NCI-H187 treated with DMSO at 0.1 percent for 48 hours (cell line): ENCODE measurements around the gene TRPM2.

Source experiments
- DNase-seq: peaks from one replicate; lab custom pipeline; 2025; lab: John Stamatoyannopoulos, UW

Gene TRPM2

DNA sequence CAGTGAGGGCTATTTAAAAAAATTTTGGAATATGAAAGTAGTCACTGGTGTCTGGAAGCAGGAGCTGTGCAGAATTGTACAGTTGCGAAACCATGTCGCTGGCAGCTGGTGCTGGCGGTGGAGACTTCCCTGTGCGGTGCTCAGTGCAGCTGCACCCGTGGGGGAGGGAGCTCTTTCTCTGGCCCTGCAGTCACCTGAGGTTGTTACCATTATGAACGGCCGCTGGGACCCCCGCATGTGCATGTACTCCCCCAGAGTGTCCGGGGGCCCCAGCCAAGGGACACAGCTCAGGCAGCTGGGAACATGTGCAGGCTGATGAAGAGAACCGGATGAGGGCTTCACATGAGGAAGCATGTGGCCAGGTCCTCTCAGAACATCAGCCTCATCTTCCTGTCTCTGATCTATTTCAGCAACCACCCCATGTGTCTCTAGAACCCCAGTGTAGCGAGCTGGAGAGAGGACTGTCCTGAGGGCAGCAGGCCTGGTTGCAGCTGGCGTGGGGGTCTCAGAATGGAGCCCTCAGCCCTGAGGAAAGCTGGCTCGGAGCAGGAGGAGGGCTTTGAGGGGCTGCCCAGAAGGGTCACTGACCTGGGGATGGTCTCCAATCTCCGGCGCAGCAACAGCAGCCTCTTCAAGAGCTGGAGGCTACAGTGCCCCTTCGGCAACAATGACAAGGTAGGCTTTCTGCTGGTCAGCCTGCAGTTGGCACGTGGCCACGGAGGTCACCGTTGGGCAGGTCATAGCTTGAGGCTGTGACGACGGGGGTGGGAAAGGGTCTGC lies at the start of gene TRPM2:
Gene TRPM2 (plus strand): TSS at position 431 of the 780 bp plus-strand sequence. CDS start 80 bp downstream, at position 511.
- no peak for DNase-seq

GRCh38 chr21:44304011-44304616 lies 49.3 kb upstream of the TRPM2 start:
- no peak for DNase-seq

DNA sequence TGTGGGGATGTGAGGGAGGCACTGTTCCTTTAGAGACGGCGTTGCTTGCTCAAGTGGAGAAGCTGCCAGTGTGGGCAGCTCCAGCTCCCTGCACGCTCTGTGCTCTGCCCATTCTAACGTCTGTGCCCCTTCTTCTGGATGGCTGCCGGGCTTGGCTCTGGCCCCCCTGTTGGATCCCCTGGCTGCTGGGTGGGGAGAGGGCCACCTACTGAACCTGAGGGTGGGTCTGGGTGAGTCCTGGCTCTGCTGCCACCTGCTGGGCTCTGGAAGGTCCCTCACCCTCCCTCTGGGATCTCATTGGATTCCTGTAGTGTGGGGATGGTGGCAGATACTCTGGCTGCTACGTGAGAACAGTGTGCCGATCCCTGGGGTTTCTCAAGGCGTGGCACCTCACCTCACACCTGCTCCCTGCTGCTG lies 48.5 kb upstream of the TRPM2 start:
- DNase-seq, result no peak

- DNase-seq, result no peak
These were observed 47.7 kb upstream of the TRPM2 start for GRCh38 chr21:44305691-44306090.

GRCh38 chr21:44306936-44307704 lies 46.3 kb upstream of the TRPM2 start:
- DNase-seq, result no peak

GRCh38 chr21:44310628-44311507 lies 42.6 kb upstream of the TRPM2 start:
- no peak for DNase-seq

DNA sequence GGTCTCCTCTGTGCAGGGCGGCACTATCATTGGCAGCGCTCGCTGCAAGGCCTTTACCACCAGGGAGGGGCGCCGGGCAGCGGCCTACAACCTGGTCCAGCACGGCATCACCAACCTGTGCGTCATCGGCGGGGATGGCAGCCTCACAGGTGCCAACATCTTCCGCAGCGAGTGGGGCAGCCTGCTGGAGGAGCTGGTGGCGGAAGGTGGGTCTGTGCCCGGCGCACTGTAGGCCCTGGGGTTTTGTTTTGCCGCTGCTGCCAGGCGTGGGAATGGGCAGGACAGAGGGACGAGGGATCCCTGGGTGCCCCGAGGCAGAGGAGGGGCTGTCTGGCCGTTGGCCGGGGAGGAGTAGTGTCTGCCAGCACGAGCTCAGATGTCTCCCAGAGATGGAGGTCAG lies 41.3 kb upstream of the TRPM2 start:
- no peak for DNase-seq

DNA sequence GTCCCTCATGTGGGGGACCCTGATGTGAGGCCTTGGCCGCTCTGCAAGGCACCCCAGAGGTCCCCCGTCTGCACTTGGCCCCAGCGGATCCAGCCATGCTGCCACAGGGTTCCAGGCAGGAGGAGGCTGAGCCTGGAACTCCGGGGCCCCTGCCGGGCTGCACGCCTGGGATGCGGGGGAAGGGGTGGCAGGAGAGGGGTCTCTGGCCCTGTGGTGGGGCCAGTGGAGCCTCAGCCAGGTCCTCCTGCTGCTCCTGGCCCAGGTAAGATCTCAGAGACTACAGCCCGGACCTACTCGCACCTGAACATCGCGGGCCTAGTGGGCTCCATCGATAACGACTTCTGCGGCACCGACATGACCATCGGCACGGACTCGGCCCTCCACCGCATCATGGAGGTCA lies 40.7 kb upstream of the TRPM2 start:
- DNase-seq, result no peak

- DNase-seq, result no peak
These were observed 40.0 kb upstream of the TRPM2 start for GRCh38 chr21:44313451-44313850.

DNA sequence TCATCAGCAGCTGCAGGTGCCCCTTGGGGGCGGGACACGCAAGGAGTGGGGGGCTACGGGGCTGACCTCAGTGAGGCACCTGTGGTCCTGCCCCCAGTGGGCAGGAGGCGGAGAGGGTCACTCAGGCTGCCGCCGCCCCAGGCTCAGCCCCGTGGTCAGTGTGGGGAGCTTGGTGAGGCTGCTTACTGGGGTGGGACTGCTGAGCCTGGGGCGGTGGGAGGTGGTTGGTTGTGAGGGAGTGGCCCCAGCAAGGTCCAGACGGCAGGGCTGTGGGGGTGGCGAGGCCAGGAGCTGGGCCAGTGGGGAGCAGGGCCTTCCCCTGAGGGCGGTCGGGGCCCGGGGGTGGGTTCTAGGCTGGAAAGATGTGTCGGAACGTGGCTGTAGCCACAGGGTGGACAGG lies 39.3 kb upstream of the TRPM2 start:
- no peak for DNase-seq

DNA sequence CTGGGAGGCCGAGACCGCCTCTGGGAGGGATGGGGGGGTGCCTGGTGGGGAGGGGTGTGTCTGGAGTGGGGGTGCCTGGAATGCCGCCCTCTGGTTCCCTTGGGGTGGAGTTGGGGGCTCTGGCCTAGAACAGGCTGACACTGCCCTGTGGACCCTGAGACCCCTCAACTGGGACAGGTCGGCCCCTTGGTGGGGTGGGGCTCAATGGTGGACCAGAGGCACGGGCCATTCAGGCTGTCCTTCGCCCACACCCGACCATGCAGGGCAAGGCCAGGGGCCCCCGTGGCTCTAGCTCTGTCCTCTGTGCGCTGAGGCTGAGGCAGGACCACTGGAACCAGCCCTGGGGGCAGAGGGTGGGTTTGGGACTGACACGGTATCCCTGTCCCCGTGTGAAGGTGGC lies 38.9 kb upstream of the TRPM2 start:
- DNase-seq, result no peak

GRCh38 chr21:44315691-44316203 lies 37.7 kb upstream of the TRPM2 start:
- DNase-seq, result no peak

GRCh38 chr21:44316277-44316900 lies 37.0 kb upstream of the TRPM2 start:
- no peak for DNase-seq

GRCh38 chr21:44317241-44317782 lies 36.1 kb upstream of the TRPM2 start:
- DNase-seq, result no peak

GRCh38 chr21:44317871-44318270 lies 35.5 kb upstream of the TRPM2 start:
- no peak for DNase-seq

GRCh38 chr21:44318489-44319285 lies 34.7 kb upstream of the TRPM2 start:
- no peak for DNase-seq

GRCh38 chr21:44319407-44320065 lies 33.9 kb upstream of the TRPM2 start:
- DNase-seq, result no peak

DNA sequence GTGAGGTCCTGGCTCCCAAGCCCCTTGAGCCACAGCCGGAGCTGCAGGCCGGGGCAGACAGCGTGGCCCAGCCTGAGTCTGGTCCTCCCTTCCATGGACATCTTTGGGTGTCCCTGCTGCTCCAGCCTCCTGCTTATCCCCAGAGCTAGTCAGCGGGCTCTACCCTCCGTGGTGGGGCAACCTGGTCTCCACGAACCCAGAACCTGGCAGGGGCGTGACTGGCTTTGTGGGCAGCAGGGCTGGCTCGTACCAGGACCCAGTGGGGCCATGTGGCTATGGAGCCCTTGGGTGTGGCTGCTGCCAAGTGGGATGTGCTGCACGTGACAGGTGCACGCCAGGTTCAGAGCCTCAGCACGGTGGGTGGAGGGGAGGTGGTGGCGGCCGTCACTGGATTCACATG lies 32.6 kb upstream of the TRPM2 start:
- DNase-seq, result no peak

DNA sequence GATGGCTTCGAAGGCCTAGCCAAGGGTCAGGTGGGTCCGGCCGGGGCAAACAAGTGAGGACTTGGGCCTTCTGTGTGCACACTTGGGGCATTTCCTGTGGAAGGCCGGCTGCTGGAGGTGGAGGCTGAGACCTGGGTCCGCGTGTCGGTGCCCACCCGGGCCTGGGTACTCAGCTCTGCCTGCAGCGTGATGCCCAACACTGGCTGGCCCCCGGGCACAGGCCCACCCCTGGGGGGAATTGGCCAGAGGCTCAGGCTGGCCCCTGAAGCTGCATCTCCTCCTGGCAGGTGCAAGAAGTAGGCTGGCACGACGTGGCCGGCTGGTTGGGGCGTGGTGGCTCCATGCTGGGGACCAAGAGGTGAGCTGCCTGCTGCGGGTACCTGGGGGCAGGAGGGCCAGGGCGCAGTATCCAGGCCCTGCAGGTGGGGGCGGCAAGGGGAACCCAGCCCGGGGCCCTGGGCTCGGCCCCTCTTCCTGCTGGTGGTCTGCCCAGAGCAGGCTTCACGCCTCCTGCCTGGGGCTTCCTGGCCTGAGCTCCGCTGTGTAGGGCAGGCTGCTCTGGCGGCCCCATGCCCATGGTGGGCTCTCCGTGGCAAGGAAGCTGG lies 31.5 kb upstream of the TRPM2 start:
- no peak for DNase-seq
